Fibroblast of upper back skin (primary cell): ENCODE data around the gene ERMP1.

ENCODE experiments used
- DNase-seq: peaks from one replicate; pipeline ENCODE4 v3.0.0-alpha.2; 2013

Gene ERMP1

GRCh38 chr9:5778805-5779204 is 54.1 kb downstream of the ERMP1 start:
- DNase-seq, result no peak

DNA sequence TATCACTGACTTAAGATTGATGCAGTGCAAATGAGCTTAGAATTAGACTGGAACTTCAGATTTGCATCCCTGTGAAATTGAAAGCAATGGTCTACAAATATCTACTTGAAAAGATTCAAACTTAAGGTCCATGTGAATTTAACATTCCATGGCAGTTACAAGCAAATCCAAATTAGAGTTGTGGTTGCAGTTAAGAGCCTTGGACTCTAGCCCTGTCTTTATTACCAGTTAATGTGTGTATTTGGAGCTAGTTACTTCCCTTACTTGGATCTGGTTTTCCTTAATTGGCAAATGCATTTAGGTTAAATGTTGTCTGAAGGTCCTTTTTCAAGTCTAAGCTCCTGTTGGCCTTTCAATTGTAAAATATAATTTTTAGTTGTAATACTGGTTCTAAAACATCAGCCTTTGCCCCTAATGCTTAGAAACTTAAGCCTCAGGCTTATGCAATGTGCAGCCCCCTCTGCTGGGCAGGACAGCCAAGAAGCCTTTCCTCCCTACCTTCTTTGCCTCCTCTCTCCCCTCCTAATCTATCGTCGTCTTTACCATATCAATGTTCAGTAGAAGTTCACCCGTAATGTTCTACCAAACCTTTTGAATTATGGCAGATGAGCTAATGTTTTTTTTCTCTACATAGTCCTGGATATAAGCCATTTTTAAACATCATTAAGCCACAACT is 59.5 kb downstream of the ERMP1 start:
- peak; percentile 9 for DNase-seq

GRCh38 chr9:5767968-5768932 is 64.7 kb downstream of the ERMP1 start:
- no peak for DNase-seq

DNA sequence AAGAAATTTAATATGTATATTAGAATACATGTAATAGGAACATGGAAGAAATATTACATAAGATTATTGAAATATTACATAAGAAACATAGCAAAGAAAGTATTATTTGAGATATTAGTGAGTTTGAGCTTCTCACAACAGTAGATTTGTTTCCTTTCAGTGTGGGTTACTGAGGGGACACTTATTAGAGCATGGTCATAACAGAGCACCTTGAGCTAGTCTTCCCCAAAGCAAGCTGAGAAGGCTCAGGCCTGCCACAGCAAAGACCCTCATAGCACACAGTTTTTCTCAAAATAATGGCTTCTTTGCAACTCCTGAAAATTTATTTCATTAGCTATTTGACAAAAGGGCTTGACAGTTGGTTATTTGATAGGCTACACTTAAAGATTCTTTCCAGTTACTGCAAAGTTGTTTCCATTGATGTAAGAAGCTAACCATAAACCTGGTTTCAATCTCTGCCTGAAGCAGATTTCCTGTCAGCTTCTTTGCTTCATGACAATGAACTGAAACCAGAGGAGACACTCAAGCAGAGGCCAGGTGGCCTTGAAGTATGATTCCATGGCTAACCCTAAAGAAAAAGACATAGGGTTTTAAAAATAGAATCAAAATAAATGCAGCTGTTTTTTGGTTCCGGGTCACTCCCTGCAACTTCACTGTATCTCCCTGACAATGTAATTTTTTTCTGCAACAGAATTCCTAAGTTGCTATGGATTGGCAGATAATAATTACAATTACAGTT is 68.6 kb downstream of the ERMP1 start:
- DNase-seq, result no peak

- no peak for DNase-seq
Measured at GRCh38 chr9:5762421-5762820, 70.5 kb downstream of the ERMP1 start.

- no peak for DNase-seq
Measured at GRCh38 chr9:5760338-5760737, 72.6 kb downstream of the ERMP1 start.

DNA sequence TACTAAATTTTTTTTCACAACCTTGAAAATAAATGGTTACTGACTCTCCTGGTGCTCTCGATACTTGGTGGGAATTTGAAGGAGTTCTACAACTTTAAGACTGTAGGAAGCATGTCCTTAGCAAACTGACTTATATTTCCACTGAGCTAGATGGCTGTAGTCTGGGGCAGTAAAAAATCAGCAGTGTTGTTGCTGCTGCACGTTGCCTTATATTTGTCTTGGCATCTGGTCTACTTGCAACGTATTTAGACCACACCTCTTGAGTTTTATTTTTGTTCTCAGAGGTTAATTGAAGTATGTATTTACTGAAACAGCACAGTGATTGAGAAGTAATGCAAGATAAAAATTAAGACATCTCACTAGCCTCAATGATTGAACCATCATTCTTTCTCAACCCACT is 76.3 kb downstream of the ERMP1 start:
- no peak for DNase-seq

- no peak for DNase-seq
Measured at GRCh38 chr9:5750569-5750968, 82.3 kb downstream of the ERMP1 start.

GRCh38 chr9:5749306-5749705 is 83.6 kb downstream of the ERMP1 start:
- DNase-seq, result no peak

DNA sequence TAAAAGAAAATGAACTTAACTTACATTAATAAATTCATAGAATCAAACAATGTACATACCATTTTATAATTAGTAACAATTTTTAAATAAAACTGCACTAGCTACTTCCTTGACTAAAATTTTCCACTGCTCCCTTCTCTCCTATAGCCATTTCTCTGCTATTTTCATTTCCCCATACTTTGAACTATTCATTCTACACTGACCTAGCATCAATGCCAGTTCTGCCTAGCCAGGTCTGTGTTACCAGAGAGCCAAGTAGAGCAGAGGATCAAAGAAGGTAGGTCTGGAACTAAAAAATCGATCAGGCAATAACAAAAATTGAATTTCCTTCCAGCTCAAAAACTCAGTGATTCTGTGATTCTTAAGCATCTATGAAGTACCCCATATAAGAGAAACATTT is 84.5 kb downstream of the ERMP1 start:
- no peak for DNase-seq

GRCh38 chr9:5743109-5743508 is 89.8 kb downstream of the ERMP1 start:
- no peak for DNase-seq

GRCh38 chr9:5736563-5737346 is 96.2 kb downstream of the ERMP1 start:
- DNase-seq, result no peak

GRCh38 chr9:5735072-5735471 is 97.8 kb downstream of the ERMP1 start:
- no peak for DNase-seq
